ENCODE results near the gene CIB2.

DNA sequence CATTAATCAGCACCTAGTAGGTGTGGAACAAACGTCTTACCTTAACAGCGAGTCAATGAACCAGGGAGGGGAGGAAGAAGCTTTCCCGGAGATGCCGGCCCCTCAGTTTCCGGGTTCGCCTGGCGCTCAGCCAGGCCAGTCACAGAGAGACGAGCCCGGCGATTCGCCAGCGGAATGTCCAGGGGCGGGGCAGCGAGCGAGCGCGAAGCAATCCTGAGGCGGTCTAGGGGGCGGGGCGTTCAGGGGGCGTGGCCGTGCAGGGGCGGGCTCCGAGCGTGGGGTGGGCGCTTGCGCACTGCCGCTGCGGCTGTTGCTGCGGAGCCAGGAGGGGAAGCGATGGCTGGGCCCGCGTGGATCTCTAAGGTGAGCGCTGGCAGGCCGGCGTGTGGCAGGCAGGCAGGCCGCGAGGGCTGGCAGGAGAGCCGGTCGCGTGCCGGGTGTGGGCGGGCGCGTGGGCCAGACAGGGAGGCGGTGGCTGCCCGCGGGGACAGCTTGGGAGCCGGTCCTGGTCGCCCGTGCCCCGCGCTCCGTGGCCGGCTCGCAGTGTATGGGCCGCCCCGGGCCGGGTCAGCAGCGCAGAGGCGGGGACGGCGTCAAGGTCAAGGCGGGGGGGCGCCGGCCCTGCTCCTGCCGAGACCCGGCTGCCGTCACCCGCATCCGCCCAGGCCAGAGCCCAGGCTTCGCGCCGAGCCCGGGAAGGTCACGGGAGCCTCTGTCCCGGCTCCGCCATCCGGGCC, 18.0 kb upstream of the CIB2 start, which contains the start of gene IDH3A:
- TF ChIP-seq, protein P1, sequence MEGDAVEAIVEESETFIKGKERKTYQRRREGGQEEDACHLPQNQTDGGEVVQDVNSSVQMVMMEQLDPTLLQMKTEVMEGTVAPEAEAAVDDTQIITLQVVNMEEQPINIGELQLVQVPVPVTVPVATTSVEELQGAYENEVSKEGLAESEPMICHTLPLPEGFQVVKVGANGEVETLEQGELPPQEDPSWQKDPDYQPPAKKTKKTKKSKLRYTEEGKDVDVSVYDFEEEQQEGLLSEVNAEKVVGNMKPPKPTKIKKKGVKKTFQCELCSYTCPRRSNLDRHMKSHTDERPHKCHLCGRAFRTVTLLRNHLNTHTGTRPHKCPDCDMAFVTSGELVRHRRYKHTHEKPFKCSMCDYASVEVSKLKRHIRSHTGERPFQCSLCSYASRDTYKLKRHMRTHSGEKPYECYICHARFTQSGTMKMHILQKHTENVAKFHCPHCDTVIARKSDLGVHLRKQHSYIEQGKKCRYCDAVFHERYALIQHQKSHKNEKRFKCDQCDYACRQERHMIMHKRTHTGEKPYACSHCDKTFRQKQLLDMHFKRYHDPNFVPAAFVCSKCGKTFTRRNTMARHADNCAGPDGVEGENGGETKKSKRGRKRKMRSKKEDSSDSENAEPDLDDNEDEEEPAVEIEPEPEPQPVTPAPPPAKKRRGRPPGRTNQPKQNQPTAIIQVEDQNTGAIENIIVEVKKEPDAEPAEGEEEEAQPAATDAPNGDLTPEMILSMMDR (IDR thresholded peaks at IDR 0.05) = no peak
- peak; percentile 70 to 94 for TF ChIP-seq POLR2A (IDR thresholded peaks at IDR 0.05)

Data from heart left ventricle (tissue), 13 donors.